IgD-negative memory B cell (primary cell): ENCODE measurements around the gene SSC5D. TPM values are rescaled to one million over a fixed set of nuclear protein-coding genes. Genes with fewer than 3 reads are reported as not detected.

ENCODE experiments used
- H3K27ac Mint-ChIP-seq, 3 donors: one replicate each; pipeline ENCODE4 v1.8.0; 2020 to 2022; ENCODE audit warnings: mild to moderate bottlenecking in 3 of 3, mixed read lengths in 3 of 3, moderate library complexity in 1 of 3
- H3K27me3 Mint-ChIP-seq: one replicate; pipeline ENCODE4 v1.8.0; 2021; ENCODE audit warnings: mixed read lengths
- H3K36me3 Mint-ChIP-seq: one replicate; pipeline ENCODE4 v1.8.0; 2020; ENCODE audit warnings: mild to moderate bottlenecking, mixed read lengths
- H3K4me1 Mint-ChIP-seq, 3 donors: one replicate each; pipeline ENCODE4 v1.8.0; 2020 to 2022; ENCODE audit warnings: mixed read lengths in 3 of 3, mild to moderate bottlenecking in 1 of 3
- H3K4me3 Mint-ChIP-seq, 4 donors: one replicate each; pipeline ENCODE4 v1.8.0; 2020 to 2022; ENCODE audit warnings: mild to moderate bottlenecking in 4 of 4, mixed read lengths in 4 of 4, moderate library complexity in 3 of 4
- H3K9me3 Mint-ChIP-seq, 3 donors: one replicate each; pipeline ENCODE4 v1.8.0; 2020 to 2021; ENCODE audit warnings: mixed read lengths in 3 of 3, mild to moderate bottlenecking in 1 of 3
- polyA plus RNA-seq: library from polyadenylated mRNA; unstranded; fragments of 300-500 nt; fragmentation: Illumina TruSeq; gene quantifications from one replicate; pipeline ENCODE4 v1.2.3, GENCODE V29; 2021

SSC5D gene
- polyA plus RNA-seq, 1 donor from 2014 or later: not detected

GRCh38 chr19:55552206-55552605 is 64.0 kb downstream of the SSC5D start:
- H3K9me3 Mint-ChIP-seq: no peaks in the 10 kb centered on the region
- H3K36me3 Mint-ChIP-seq: no peaks in the 10 kb centered on the region
- H3K27me3 Mint-ChIP-seq: peaks cover 18% of the 10 kb centered on the region
- H3K4me1 Mint-ChIP-seq: peaks cover 0 to 4% (median 0%) of the 10 kb centered on the region in 3 donors
- no peak overlapping the region for H3K27ac Mint-ChIP-seq
- H3K4me3 Mint-ChIP-seq: no peak overlapping the region

GRCh38 chr19:55552620-55553019 is 64.4 kb downstream of the SSC5D start:
- Mint-ChIP-seq H3K27ac (no peak overlapping the region), H3K36me3 (no peaks in the 10 kb centered on the region), H3K9me3 (no peaks in the 10 kb centered on the region), H3K27me3 (peaks cover 14% of the 10 kb centered on the region), H3K4me3 (no peak overlapping the region), H3K4me1 (peaks cover 0 to 4% (median 0%) of the 10 kb centered on the region in 3 donors)

DNA sequence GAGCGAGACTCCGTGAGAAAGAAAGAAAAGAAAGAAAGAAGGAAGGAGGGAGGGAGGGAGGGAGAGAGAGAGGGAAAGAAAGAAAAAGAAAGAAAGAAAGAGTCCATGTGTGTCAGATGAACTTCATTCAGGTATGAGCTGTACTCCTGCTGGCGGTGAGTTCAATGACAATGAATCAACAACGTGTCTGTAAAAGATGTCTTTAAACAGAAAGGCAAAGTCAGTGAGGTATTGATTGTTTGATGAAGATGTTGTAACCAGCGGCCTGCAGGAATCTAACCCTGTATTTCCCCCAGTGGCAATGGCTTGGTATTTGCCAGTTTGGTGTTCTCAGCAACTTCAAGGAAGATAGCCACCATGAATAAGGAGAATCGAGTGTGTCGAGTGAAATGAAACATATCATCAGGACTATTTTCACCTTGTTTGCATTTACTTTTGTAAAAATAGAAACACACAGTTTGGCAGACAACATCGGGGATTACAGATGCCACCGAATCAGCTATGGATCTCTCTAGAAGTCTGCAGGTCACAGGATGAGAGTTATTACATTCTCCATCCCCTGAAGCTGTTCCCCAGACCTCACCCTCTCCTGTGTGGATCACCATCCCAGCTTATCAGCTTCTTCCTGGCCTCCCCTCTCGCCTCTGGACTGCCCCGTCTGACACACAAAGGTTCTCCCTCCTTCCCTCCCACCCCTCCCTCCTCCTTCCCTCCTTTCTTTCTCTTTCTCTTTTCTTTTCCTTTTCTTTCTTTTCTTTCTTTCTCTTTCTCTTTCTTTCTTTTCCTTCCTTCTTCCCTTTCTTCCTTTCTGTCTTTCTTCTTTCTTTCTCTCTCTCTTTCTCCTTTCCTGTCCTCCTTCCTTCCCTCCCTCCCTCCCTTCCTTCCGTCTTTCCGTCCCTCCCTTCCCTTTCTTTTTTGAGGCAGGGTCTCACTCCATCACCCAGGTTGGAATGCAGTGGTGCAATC is 65.3 kb downstream of the SSC5D start:
- H3K9me3 Mint-ChIP-seq: no peaks in the 10 kb centered on the region
- H3K4me1 Mint-ChIP-seq: peaks cover 0 to 4% (median 0%) of the 10 kb centered on the region in 3 donors
- no peak overlapping the region for H3K4me3 Mint-ChIP-seq
- H3K27ac Mint-ChIP-seq: no peak overlapping the region
- H3K36me3 Mint-ChIP-seq: no peaks in the 10 kb centered on the region
- H3K27me3 Mint-ChIP-seq: peaks cover 11% of the 10 kb centered on the region

GRCh38 chr19:55554302-55554701 is 66.1 kb downstream of the SSC5D start:
- H3K27ac Mint-ChIP-seq: peak overlapping the region in 1 of 3 donors; percentile 77

DNA sequence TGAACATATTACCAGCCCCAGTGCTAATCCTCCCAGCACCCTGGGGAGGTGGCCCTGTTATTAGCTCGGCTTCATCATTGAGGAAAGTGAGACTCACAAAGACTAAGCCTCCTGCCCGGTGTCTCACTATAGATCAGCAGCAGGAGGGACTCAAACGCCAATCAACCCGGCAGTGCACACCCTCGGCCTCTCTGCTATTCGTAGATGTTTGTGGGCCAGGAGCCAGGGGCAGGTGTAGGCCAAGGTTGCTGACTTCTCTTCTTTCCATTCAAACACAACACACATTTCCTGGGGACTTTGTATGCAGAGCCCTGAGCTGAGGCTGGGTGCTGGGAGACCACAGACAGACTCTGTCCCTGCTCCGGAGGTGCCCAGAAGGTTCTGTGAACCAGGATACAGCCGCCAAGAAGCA is 66.5 kb downstream of the SSC5D start:
- Mint-ChIP-seq H3K4me1 (peaks cover 0 to 1% (median 0%) of the 10 kb centered on the region in 3 donors), H3K4me3 (no peak overlapping the region), H3K36me3 (no peaks in the 10 kb centered on the region), H3K27me3 (peaks cover 12% of the 10 kb centered on the region), H3K27ac (peak overlapping the region in 1 of 3 donors; percentile 77), H3K9me3 (peaks cover 0 to 2% (median 0%) of the 10 kb centered on the region in 3 donors)

More at GRCh38 chr19:55554302-55554701, 66.1 kb downstream of the SSC5D start:
- Mint-ChIP-seq H3K4me1 (peaks cover 0 to 4% (median 0%) of the 10 kb centered on the region in 3 donors), H3K4me3 (no peak overlapping the region), H3K36me3 (no peaks in the 10 kb centered on the region), H3K9me3 (peaks cover 0 to under 1% (median 0%) of the 10 kb centered on the region in 3 donors), H3K27me3 (peaks cover 11% of the 10 kb centered on the region)

GRCh38 chr19:55559684-55560083 is 71.4 kb downstream of the SSC5D start:
- Mint-ChIP-seq H3K9me3 (peaks cover 0 to 6% (median 4%) of the 10 kb centered on the region in 3 donors), H3K4me1 (no peaks in the 10 kb centered on the region), H3K27ac (no peak overlapping the region)

DNA sequence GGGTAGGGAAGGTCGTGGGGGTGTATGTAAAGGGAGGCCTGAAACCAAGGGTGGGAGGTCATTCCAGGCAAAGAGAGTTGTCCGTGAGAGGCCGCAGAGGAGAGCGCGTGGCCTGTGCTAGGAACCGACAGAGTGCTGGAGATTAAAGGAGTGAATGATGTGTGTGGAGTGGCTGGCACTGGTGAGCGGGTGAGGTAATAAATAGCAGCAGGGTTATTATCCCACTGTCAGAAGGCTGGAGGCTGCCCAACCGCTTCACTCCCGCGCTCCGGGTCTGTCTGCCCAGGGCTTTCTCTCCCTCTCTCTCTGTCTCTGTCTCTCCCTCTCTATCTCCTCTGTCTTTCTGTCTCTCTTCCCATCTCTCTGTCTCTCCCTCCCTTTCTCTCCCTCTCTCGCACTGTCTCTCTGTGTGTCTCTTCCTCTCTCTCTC is 75.0 kb downstream of the SSC5D start:
- Mint-ChIP-seq H3K36me3 (peaks cover 3% of the 10 kb centered on the region), H3K27me3 (peaks cover 7% of the 10 kb centered on the region), H3K27ac (no peak overlapping the region), H3K9me3 (peaks cover 0 to 6% (median 4%) of the 10 kb centered on the region in 3 donors), H3K4me1 (no peaks in the 10 kb centered on the region), H3K4me3 (no peak overlapping the region)

More at GRCh38 chr19:55559684-55560083, 71.4 kb downstream of the SSC5D start:
- no peak overlapping the region for H3K4me3 Mint-ChIP-seq
- peaks cover 3% of the 10 kb centered on the region for H3K36me3 Mint-ChIP-seq
- H3K27me3 Mint-ChIP-seq: peaks cover 2% of the 10 kb centered on the region

DNA sequence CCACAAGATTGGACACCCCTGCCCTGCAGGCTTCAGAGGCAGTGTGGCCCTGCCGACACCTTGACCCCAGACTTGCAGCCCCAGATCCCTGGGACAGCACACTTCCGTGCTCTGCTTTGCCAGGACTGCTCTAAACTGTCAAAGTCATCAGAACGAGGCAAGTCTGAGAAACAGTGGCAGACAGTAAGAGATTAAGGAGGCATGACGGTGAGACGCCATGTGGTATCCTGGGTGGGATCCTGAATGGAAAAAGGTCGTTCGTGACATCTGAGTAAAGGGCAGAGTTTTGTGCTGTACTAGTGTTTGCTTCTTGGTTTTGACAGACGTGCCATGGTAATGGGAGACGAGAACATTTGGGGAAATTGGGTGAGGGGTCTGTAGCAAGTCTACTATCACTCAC is 78.6 kb downstream of the SSC5D start:
- H3K36me3 Mint-ChIP-seq: no peaks in the 10 kb centered on the region
- no peaks in the 10 kb centered on the region for H3K9me3 Mint-ChIP-seq
- no peak overlapping the region for H3K4me3 Mint-ChIP-seq
- no peak overlapping the region for H3K27ac Mint-ChIP-seq
- H3K27me3 Mint-ChIP-seq: peaks cover 5% of the 10 kb centered on the region
- no peaks in the 10 kb centered on the region for H3K4me1 Mint-ChIP-seq

DNA sequence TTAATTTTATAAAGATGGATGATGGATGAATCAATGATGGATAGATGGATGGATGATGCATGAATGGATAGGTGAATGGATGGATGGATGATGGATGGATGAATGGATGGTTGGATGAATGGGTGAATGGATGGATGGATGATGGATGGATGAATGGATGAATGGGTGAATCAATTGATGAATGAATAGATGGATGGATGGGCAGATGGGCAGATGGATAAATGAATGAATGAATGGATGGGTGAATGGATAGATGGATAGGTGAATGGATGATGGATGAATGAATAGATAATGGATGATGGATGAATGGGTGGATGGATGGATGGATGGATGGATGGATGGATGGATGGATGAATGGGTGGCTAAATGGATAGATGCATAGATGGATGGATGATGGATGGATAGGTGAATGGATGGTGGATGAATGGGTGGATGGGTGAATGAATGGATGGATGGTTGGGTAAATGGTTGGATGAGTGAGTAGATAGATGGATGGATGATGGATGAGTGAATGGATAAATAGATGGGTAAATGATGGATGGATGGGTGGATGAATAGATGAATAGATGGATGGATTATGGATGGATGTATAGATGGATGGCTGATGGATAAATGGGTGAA is 79.6 kb downstream of the SSC5D start:
- Mint-ChIP-seq H3K4me3 (no peak overlapping the region), H3K27me3 (peaks cover 5% of the 10 kb centered on the region), H3K36me3 (no peaks in the 10 kb centered on the region)

More for the DNA sequence above, 79.6 kb downstream of the SSC5D start:
- no peak overlapping the region for H3K27ac Mint-ChIP-seq
- H3K9me3 Mint-ChIP-seq: no peaks in the 10 kb centered on the region
- peaks cover 0 to 2% (median 0%) of the 10 kb centered on the region in 3 donors for H3K4me1 Mint-ChIP-seq

Other genes with a start within 250 kb of the SSC5D start
- 47.0 TPM for gene PPP6R1, start 229.4 kb upstream of the SSC5D start, polyA plus RNA-seq
- gene HSPBP1, start 208.3 kb upstream of the SSC5D start, polyA plus RNA-seq: 34.1 TPM
- 0.34 TPM for gene BRSK1, start 204.4 kb upstream of the SSC5D start, polyA plus RNA-seq
- not detected for gene TMEM150B, start 163.1 kb upstream of the SSC5D start, polyA plus RNA-seq
- 2.3 TPM for gene KMT5C, start 148.6 kb upstream of the SSC5D start, polyA plus RNA-seq
- not detected for gene COX6B2, start 133.7 kb upstream of the SSC5D start, polyA plus RNA-seq
- not detected for gene GARIN5B, start 125.2 kb upstream of the SSC5D start, polyA plus RNA-seq
- not detected for gene IL11, start 118.0 kb upstream of the SSC5D start, polyA plus RNA-seq
- gene TMEM190, start 111.6 kb upstream of the SSC5D start, polyA plus RNA-seq: not detected
- 1.1 TPM for gene TMEM238, start 104.1 kb upstream of the SSC5D start, polyA plus RNA-seq
- gene RPL28, start 102.5 kb upstream of the SSC5D start, polyA plus RNA-seq: 825 TPM
- gene UBE2S, start 80.6 kb upstream of the SSC5D start, polyA plus RNA-seq: 37.6 TPM
- gene SHISA7, start 45.1 kb upstream of the SSC5D start, polyA plus RNA-seq: not detected
- gene ISOC2, start 26.8 kb upstream of the SSC5D start, polyA plus RNA-seq: 40.0 TPM
- not detected for gene C19orf85, start 23.7 kb upstream of the SSC5D start, polyA plus RNA-seq
- 0.34 TPM for gene ZNF628, start 11.8 kb upstream of the SSC5D start, polyA plus RNA-seq
- gene NAT14, start 3.2 kb upstream of the SSC5D start, polyA plus RNA-seq: 6.1 TPM
- not detected for gene SBK2, start 48.7 kb downstream of the SSC5D start, polyA plus RNA-seq
- gene SBK3, start 57.1 kb downstream of the SSC5D start, polyA plus RNA-seq: not detected
- gene ZNF579, start 92.4 kb downstream of the SSC5D start, polyA plus RNA-seq: 0.79 TPM
- gene FIZ1, start 111.1 kb downstream of the SSC5D start, polyA plus RNA-seq: 3.1 TPM
- 49.6 TPM for gene ZNF524, start 111.9 kb downstream of the SSC5D start, polyA plus RNA-seq
- gene ZNF865, start 117.2 kb downstream of the SSC5D start, polyA plus RNA-seq: 0.36 TPM
- gene ZNF784, start 136.1 kb downstream of the SSC5D start, polyA plus RNA-seq: 2.4 TPM
- gene ZNF580, start 152.6 kb downstream of the SSC5D start, polyA plus RNA-seq: 38.4 TPM
- 79.3 TPM for gene ZNF581, start 155.2 kb downstream of the SSC5D start, polyA plus RNA-seq
- gene CCDC106, start 159.8 kb downstream of the SSC5D start, polyA plus RNA-seq: 16.0 TPM
- 14.2 TPM for gene U2AF2, start 166.6 kb downstream of the SSC5D start, polyA plus RNA-seq
- 29.9 TPM for gene EPN1, start 186.8 kb downstream of the SSC5D start, polyA plus RNA-seq
- not detected for gene NLRP9, start 250.0 kb downstream of the SSC5D start, polyA plus RNA-seq